Glomerular visceral epithelial cell (primary cell): ENCODE data around the gene LPAR3.
A peak's percentile ranks its signal among the peaks of the same experiment; 100 is the strongest.
"Not testable (repeated sequence)": the region's sequence is repeated elsewhere in the genome, so short reads cannot be mapped to it uniquely, and the experiment has no call there.

ENCODE experiments used
- DNase-seq: peaks from one replicate; pipeline ENCODE4 v3.0.0-alpha.2; 2016; ENCODE audit errors: extremely low spot score

LPAR3 gene

DNA sequence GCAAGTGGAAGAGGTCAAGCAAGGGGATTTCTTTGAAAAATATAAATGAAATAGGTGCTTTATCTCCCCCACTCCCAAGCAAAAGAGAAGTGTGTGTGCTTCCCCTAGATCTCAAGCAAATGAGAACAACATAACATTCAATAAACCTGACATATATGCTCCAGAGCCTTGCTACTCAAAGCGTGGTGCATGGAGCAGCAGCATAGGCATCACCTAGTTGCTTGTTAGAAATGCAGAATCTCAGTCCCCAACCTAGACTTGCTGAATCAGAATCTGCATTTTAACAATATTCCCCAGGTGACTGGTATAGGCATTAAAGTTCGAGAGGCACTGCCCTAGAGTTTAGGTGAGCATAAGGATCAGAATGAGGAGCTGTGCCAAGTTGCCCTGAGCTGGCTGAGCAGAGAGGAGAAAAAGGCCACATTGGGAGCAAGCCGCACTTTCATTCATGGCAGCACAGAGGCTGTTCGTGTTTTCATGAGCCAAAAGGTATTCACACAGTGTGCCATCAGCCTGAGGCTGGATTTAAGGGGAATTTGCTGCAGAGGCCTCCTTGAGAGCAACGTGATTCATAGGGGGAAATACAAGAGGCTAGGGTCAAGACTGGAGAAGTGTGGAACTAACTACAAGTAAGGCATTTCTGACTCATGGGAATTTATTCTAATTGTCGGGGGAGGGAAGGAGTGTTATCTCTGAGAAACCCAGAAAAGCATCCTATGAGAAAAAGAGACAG, 14.3 kb upstream of the LPAR3 start:
- DNase-seq, result peak; percentile 54

DNA sequence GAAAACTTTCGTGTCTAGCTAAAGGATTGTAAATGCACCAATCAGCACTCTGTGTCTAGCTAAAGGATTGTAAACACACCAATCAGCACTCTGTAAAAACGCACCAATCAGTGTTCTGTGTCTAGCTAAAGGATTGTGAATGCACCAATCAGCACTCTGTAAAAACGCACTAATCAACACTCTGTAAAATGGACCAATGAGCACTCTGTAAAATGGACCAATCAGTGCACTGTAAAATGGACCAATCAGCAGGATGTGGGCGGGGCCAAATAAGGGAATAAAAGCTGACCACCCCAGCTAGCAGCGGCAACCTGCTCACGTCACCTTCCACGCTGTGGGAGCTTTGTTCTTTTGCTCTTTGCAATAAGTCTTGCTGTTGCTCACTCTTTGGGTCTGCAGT, 9.7 kb upstream of the LPAR3 start:
- DNase-seq, result not testable (repeated sequence)

DNA sequence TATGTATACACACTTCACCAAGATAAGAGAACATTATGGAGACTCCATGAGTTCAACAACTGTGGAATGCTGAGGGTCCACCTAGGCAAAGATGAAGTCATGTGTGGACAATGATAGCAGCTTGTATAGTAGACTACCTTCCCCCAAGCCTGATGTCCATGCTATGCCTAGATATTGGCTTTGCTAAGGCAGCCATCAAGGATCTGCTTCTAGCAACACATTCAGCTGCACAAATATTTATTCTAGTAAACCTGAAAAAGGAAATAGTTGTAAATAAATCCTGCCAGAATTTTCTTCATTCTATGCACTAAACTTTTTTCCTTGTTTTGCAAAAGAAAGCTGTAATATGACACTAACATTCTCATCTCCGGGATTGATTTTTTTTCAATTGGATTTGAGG, 7.0 kb upstream of the LPAR3 start:
- no peak for DNase-seq

DNA sequence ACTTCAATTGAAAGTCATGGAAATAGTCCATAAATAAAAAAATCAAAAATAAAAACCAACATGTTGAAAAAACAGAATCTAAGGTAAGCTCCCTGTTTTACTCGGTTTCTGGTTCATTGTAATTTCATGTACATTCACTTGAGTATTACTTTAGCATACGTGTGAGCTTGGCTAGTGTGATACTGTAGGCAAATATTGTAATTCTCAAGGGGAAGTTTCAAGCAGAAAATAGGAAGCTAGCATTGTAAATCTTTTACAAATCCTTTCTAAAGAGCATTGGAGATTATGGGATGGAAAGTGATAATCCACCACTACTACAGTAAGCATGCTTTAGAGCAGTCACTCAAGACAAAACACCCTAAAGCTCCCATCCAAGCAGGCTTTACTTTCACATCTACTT, 3.3 kb upstream of the LPAR3 start:
- DNase-seq, result no peak

DNA sequence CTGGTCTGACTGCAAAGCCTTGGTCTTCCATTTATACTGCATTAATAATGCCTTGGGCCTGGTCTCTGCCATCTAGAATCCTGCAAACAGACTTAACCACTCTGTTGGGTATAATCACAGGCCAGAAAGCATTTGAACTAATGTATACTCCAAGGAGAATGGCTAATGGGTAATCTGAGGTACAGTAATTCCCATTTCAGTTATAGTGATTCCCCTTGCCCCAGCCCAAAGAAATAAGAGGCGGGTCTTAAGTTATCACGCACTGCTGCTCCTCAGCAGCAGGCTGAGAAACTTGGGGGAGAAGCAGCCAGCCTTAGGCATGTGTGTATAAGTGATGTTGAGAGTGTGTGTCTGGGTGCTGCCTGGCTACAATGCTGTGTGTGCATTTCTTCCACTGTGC, 2.4 kb downstream of the LPAR3 start:
- DNase-seq, result no peak

DNA sequence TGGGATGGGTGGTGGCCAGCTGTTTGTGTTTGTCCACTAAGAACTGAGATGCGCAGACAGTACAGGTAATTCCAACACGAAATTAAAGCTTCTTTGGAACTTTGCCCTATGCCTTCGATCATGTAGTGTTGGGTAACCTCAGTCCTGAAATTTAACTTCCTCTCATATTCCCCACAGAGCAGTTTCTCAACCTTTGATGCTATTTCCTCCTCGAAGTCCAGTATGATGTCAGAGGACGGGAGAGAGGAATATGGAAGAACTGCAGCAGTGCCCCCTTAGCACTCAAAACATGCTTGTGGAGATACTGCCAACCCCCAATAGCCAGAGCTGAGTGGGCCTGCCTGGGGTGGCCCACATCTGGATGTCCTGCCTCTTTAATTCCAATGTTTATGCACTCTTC, 3.6 kb downstream of the LPAR3 start:
- no peak for DNase-seq

DNA sequence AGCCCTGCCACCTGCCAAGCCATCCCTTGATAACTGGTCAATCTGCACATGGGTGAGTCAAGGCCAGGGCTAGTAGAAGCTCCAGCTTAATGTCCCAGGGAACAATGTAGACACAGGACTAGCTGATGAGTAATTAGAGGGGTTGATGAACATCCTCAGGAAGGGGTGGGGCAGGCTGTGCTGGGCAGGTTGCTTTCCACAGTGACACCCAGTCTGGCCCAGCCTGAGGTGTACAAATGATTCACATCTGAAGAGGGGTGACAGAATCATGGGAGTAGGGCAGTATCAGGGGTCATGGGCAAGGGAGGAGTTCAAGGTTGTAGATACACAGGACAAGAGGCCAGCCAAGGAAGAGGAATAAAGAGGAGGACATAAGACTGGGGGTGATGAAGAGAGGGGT, 4.3 kb downstream of the LPAR3 start:
- no peak for DNase-seq

DNA sequence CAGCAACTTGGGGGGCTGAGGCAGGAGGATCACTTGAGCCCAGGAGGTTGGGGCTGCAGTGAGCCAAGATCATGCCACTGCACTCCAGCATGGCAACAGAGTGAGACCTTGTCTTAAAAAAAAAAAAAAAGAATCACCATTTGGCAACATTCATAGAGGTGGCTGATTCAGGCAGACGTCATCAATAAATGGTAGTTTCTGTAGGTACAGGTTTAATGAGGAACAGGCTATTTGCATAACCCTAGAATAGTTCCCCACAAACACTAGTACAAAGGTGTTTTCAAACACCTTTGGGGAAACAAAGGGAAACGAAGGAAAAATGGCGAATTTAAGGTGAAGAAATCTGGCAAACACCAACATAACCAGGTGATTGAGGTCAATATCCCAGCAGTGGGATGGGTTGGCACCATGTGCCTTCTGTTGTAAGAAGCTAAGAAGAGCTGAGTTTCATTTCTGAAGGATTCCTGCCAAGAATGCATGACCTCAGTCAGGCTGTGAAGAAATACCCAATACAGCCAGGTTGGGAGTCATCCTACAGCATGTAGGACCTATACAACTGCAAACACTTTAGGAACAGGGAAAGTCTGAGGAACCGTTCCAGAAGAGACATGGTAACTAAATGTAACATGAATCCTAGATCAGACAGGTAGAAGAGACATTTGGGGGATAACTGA, 5.6 kb downstream of the LPAR3 start:
- DNase-seq, result no peak

DNA sequence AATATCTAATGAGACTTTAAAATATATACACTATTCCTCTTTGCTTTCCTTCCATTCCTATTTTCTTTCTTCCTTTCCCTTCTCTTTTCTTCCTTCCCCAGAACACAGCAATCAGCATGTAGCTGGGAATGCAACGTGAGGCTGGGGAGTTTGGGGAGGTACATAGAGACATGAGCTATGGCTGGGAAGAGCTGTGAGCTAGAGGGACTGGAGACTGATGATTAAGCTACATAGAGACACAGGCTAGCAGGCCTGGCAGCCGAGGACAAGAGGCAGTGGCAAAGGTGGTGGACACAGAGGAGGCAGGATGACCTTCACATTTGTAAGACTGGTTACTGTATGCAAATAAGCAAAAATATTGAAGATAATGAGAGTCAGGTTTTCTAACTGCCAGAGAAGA, 7.5 kb downstream of the LPAR3 start:
- DNase-seq, result no peak

DNA sequence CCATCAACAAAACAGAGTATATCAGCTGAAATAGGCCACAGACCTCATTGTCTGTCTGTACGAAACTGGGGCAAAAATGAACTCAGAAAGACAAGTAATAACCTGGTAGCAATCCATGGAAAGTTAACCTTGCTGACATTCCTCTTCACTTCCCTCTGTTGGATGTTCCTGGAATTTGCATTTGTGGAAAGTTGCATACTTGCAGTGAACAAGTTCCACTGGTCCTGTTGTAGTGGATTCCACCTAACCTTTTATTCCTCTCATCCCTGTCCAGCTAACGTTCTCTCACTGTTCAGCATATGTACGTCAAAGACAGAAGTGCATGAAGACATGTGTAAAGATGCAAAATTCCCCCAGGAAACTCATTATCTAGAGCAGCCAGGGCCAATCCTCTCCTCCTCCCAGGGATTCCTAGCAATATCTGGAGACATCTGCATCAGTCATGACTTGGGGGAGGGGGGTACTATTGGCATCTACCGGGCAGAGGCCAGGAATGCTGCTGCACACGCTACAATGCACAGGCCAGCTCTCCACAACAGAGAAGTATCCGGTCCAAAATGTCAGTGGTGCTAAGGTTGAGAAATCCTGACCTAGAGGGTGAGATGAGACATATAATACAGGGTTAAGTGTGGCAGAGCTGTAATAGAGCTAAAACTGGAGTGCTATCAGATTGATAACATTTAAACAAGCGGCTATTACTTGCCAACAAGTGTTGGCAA, 8.2 kb downstream of the LPAR3 start:
- DNase-seq, result peak; percentile 75

DNA sequence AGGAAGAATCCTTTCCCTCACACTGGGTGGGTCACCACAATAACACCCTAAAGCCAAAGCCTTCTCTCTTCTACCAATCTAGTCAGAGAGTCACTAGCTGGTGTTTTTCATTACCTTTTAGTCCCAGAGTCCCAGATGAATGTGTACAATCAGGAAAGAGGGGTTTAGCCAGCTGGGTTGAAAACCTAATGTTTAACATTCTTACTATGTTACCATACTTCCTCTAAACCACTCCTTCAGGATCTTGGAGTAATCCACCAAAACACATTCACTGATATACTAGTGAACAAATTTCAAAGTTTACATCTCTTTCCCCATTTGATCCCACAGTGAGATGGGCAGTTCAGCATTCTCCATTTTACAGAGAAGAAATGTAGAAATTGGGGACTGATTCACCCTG, 9.7 kb downstream of the LPAR3 start:
- no peak for DNase-seq

DNA sequence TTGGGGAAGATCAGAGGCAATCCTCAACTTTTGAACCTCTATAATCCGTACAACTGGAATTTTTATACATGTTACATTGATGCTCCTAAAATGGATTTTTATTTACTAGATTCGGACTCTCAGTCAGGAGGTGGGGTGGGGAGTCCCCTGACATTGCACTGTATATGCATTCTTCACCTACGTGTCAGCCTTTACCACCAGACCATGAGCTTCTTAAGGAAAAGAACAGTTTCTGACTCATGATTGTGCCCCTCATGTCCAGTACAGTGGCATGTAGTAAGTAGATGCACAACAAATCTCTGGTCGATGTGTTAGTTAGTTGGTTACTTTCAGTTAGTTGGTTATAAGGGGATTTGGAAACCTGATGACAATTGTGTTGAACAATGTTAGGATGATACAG, 15.4 kb downstream of the LPAR3 start:
- no peak for DNase-seq

DNA sequence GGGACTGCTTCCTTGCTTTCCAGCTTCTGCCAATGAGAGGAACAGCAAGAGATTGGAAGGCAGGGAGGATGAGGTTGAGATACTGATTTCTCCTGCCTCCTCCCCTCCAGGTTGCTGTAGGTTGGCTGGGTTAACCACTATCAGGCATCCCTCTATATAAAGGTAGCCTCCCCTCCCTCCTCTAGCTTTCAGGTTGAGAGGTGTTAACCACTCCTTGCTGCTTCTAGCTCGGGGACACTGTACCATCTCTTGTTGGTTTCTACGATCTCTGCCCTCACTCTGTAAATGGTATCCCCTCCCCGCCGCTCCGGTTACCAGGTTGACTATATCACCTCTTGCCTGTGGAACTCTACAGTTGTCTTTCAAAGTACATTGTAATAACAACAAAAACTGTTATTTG, 16.7 kb downstream of the LPAR3 start:
- DNase-seq, result no peak

DNA sequence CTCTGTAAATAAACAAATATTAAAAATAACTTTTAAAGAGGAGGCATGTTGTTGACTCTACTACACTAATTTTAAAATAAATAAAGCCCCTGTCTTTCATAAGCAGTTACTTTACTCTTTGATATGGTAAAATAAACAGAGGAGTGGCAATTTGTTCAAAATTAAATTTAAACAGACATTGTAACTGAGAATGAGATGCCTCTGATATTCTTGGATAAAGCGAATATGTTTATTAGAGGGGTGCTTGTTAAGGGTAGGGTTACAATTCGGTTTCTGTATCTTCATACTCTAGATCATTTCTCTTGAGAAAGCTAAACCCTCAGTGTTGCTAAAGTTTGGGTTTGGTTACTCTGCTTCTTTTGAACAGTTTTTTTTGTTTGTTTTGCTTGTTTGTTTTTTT, 19.6 kb downstream of the LPAR3 start:
- no peak for DNase-seq

DNA sequence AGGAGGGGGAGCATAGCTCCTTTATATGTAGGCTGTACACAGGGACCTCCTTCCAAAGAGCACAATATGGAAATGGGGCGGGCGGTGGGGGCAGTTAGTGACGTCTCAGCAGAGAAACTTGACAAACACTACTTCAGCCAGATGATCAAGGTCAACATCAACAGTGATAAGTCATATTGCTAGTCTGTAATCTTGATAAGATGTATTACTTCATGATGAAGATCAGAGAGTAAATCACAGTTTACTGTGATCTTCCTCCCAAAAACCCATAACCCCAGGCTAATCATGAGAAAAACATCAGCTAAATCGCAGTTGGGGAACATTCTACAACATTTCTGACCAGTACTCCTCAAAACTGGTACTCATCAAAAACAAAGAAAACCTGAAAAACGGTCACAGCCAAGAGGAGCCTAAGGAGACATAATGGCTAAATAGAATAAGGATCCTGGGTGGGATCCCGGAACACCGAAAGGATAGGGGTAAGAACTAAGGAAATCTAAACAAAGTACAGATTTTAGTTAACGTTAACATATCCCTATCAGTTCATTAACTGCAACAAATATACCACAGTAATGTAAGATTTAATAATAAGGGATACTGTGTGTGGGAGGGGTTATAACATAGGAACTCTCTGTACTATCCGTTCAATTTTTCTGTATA, 20.2 kb downstream of the LPAR3 start:
- no peak for DNase-seq

DNA sequence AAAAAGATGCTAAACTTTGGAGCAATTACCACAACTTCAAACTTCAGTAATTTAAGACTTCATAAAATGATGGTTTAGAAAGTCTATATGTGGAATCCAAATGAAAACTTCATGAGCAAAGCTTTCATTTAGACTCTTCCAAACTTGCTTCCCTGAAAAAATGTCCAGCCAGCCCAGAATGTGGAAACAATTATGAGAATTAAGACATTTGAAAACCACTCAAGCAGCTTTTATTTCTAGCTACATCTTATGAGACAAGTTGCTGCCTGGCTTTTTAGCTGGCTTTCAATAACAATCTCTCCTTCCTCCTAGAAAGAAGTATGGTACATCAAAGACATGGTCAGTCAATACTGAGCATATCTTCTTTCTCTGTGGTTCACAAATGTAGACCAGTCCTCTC, 21.8 kb downstream of the LPAR3 start:
- DNase-seq, result no peak

DNA sequence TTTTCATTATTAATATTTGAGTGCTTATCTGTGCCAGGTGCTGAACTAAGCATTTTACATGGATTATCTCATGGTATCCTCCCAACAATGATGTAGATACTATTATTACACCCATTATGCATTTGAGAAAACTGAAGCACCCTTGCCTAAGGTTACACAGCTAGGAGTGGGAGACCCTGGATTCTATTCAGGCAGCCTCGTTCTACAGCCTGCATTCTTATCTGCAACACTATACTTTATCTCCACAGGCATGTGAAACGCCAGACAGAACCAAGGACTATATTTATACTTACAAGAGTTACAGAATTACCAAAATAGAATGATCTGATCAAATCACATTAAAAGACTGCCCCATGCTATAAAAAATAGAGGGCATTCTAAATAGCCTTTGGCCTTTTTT, 22.4 kb downstream of the LPAR3 start:
- DNase-seq, result no peak

DNA sequence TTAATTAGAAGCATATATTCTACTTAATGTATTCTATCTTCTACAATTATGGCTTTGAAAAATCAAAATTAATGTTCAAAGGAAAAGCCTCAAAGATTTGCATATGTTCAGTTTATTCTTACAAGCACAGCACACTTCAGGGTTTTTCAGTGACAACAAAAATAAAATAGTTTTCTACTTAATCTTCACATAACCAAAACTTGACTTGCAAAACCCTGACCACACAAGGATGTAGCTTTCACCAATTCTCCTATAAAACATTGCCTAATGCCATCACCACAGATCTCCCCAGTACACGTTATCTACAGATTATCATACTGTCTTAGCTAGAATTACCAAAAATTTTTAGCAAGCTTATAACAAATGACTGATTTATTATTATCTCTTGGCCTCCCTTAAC, 23.3 kb downstream of the LPAR3 start:
- no peak for DNase-seq

DNA sequence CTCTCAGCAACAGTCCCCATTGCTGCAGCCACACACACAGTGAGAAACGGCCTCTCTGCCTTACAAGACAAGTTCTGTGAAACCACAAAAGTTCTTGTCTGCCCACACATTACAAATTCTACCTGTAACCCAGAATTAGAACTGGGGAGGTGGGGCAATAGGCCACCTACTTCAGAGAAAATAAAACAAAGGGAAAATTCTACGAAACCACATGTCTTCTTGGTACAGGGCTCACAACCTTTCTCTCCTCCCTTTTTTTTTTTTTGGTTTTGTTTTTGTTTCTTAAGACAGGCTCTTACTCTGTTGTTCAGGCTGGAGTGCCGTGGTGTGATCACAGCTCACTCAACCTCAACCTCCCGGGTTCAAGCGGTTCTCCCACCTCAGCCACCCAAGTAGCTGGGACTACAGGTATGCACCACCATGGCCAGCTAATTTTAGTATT, 30.2 kb downstream of the LPAR3 start:
- DNase-seq, result no peak

DNA sequence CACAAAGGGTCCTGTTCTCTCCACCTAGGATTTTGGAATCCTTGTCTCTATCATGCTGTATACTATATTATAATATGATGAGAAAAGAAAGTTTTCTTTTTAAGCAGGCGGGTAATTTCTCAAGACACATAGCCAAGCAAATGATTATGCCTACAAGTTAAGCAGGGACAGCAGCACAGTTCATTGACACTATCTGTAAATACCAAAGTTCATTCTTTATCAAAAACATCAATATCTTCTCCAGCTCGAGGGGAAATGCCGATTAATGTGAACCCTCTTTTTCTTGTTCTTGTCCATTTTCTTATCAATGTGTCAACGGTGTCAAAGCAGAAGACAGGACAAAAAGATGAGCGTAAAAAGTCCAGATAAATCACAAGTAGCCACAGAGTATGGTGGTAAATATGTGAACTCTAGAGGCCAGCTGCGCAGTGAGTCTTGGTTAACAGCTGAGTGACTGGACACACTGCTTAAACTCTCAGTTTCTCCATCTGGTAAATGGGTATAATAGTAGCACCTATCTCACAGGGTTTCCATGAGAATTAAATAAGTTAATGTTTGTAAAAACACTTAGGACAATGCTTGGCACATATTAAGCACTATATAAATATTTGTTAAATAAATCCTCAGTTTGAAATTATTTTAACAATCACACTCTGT, 30.9 kb downstream of the LPAR3 start:
- DNase-seq, result no peak

DNA sequence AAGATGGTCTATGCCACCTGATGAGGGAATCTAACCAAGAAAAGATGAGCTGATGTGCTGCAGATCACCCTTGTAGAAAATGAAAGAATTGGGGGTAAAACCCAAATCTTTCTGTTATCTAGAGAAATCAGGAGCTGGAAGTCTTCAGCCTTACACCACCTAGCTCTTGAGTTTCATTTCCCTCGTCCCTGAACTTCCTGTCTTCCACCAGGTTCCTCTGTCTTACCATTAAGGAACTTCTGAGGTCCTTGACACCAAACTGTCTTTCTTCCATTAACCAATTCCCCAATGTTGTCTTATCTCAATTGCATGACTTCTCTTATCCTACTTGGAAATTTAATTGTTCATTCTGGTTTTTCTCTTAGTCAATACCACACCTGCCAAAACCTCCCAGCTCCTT, 31.5 kb downstream of the LPAR3 start:
- DNase-seq, result no peak

DNA sequence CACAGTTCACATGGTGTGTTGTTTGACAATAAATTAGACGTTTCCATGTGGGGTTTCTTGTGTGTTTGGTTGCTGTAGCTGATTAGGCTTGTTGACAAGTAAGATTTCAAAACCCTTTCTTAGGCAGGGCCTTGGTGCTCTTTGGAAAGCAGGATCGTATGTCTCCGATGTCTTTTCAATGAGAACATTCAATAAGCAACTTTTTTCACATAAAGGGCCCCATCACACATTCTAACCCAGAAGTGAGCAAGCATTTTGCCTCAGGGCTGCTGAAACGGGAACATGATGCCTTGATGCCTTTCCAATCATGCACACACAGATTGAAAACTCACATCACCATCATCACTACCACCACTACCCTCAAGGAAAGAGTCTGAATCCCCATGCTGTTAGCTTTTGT, 33.1 kb downstream of the LPAR3 start:
- no peak for DNase-seq
